HCT116 (cell line): ENCODE data around the gene EIF3F. TPM values are rescaled to one million over a fixed set of nuclear protein-coding genes. Genes with fewer than 3 reads are reported as not detected.

Experiments used
- ATAC-seq: fragments of 200-7000 bp; cut with Tn5 transposase; 2 replicates; pipeline ENCODE4 v1.9.1; 2020; ENCODE audit warnings: mild to moderate bottlenecking, moderate library complexity
- BruUV-seq: library from RNA; stranded (reverse); fragments of 400-500 nt; replicated peaks from 2 replicates; lab custom pipeline; 2021; lab: Mats Ljungman, UMichigan
- CTCF ChIA-PET: fragments of 300-600 bp; sonication (Branson Sonifier 250); formaldehyde crosslinking; loops from one replicate; lab custom pipeline; 2021; ENCODE audit warnings: antibody characterized with exemption; lab: Charles Lee
- POLR2A ChIA-PET: fragments of 300-600, 350-600 bp; sonication (Branson Sonifier 250); formaldehyde crosslinking; loops from one replicate; lab custom pipeline; 2021; ENCODE audit warnings: antibody characterized with exemption; lab: Charles Lee
- RAD21 ChIA-PET, 2 experiments: fragments of 300-600 bp; sonication (Branson Sonifier 250); formaldehyde crosslinking; loops; one replicate each; lab custom pipeline; 2023; ENCODE audit warnings: low total read pairs in 2 of 2; ENCODE audit not compliant: uncharacterized antibody in 2 of 2, unreplicated experiment in 2 of 2, low non-redundant PET in 1 of 2; lab: Charles Lee
- DNase-seq: peaks from one replicate; pipeline ENCODE4 v3.0.0-alpha.2; 2010; ENCODE audit warnings: low read depth, low spot score
- H2AFZ ChIP-seq: fragments of 200-600 bp; shearing (Covaris generic), sonication (generic); 2 replicates; pipeline ENCODE4 v1.6.1; 2017; ENCODE audit warnings: low read depth, mixed run types, mixed read lengths, antibody characterized with exemption, low read length; ENCODE audit not compliant: poor library complexity, severe bottlenecking
- H3K27ac ChIP-seq: 2 replicates; pipeline ENCODE4 v1.5.1; 2012; ENCODE audit warnings: low read depth, low read length
- H3K27me3 ChIP-seq: fragments of 200-600 bp; sonication (generic); 2 replicates; pipeline ENCODE4 v1.6.1; 2016; ENCODE audit warnings: mixed run types, low read length, mixed read lengths; ENCODE audit not compliant: insufficient read depth
- H3K36me3 ChIP-seq, 2 experiments: fragments of 200-500 bp in 1 of 2; fragments of 200-600 bp in 1 of 2; sonication (Bioruptor generic) in 1 of 2; sonication (generic) in 1 of 2; 2 replicates each; pipeline versions ENCODE4 v1.5.1 to v1.6.1; 2014 to 2016; ENCODE audit warnings: low read length in 2 of 2, inconsistent platforms in 1 of 2, mixed read lengths in 1 of 2, mixed run types in 1 of 2; ENCODE audit not compliant: insufficient read depth in 2 of 2, control insufficient read depth in 1 of 2
- H3K4me1 ChIP-seq, 2 experiments: fragments of 200-600 bp in 1 of 2; sonication (generic) in 1 of 2; 2 replicates each; pipeline versions ENCODE4 v1.5.1 to v1.6.1; 2012 to 2017; ENCODE audit warnings: low read length in 2 of 2, inconsistent platforms in 1 of 2, mild to moderate bottlenecking in 1 of 2, mixed read lengths in 1 of 2, mixed run types in 1 of 2, moderate library complexity in 1 of 2; ENCODE audit not compliant: insufficient read depth in 2 of 2, control insufficient read depth in 1 of 2
- H3K4me2 ChIP-seq: fragments of 200-600 bp; sonication (generic); 2 replicates; pipeline ENCODE4 v1.6.1; 2017; ENCODE audit warnings: mixed run types, low read length, mixed read lengths
- H3K4me3 ChIP-seq, 2 experiments: fragments of 200-600 bp in 1 of 2; sonication (generic) in 1 of 2; replicated peaks in 1 of 2; 2 replicates each; pipeline ENCODE4 v1.5.1; 2011 to 2016; ENCODE audit warnings: low read length in 2 of 2, control low read depth in 1 of 2, low read depth in 1 of 2, mild to moderate bottlenecking in 1 of 2, mixed read lengths in 1 of 2, mixed run types in 1 of 2
- H3K79me2 ChIP-seq: fragments of 200-600 bp; sonication (generic); 2 replicates; pipeline ENCODE4 v1.6.1; 2017; ENCODE audit warnings: mild to moderate bottlenecking, mixed run types, low read length, moderate library complexity, mixed read lengths; ENCODE audit not compliant: insufficient read depth
- H3K9ac ChIP-seq: fragments of 200-600 bp; sonication (generic); 2 replicates; pipeline ENCODE4 v1.6.1; 2016; ENCODE audit warnings: low read length, mixed read lengths
- H3K9me2 ChIP-seq: fragments of 200-600 bp; sonication (generic), shearing (Covaris generic); 2 replicates; pipeline ENCODE4 v1.6.1; 2017; ENCODE audit warnings: mixed run types, mild to moderate bottlenecking, moderate library complexity; ENCODE audit not compliant: insufficient read depth
- H3K9me3 ChIP-seq, 2 experiments: fragments of 200-500 bp in 1 of 2; fragments of 200-600 bp in 1 of 2; sonication (Bioruptor generic) in 1 of 2; sonication (generic) in 1 of 2; 2 replicates each; pipeline ENCODE4 v1.6.1; 2014 to 2017; ENCODE audit warnings: low read length in 2 of 2, mixed read lengths in 2 of 2, inconsistent platforms in 1 of 2, low read depth in 1 of 2, mild to moderate bottlenecking in 1 of 2, mixed run types in 1 of 2, moderate library complexity in 1 of 2; ENCODE audit not compliant: control insufficient read depth in 1 of 2, insufficient read depth in 1 of 2
- H4K20me1 ChIP-seq: fragments of 200-600 bp; sonication (generic), shearing (Covaris generic); 2 replicates; pipeline ENCODE4 v1.6.1; 2017; ENCODE audit warnings: mixed run types, mild to moderate bottlenecking, moderate library complexity; ENCODE audit not compliant: insufficient read depth
- ATF3 ChIP-seq: IDR thresholded peaks from 2 replicates; pipeline ENCODE4 v1.6.1; 2012
- CBX3 ChIP-seq: IDR thresholded peaks from 2 replicates; pipeline ENCODE4 v1.6.1; 2012; ENCODE audit warnings: low read depth
- EZH2 ChIP-seq: fragments of 200-600 bp; sonication (generic); IDR thresholded peaks from 2 replicates; pipeline ENCODE4 v1.6.1; 2017; ENCODE audit warnings: antibody characterized with exemption, mixed run types
- EZH2phosphoT487 ChIP-seq: fragments of 200-600 bp; IDR thresholded peaks from 2 replicates; pipeline ENCODE4 v1.6.1; 2018; ENCODE audit warnings: antibody characterized with exemption, borderline replicate concordance
- FOSL1 ChIP-seq: IDR thresholded peaks from 2 replicates; pipeline ENCODE4 v1.6.1; 2012; ENCODE audit warnings: low read depth
- POLR2A ChIP-seq: IDR thresholded peaks from 2 replicates; pipeline ENCODE4 v1.7.0; 2011; ENCODE audit warnings: borderline replicate concordance; ENCODE audit not compliant: insufficient read depth, insufficient read length; ENCODE audit errors: extremely low read depth
- RAD21 ChIP-seq: IDR thresholded peaks from 2 replicates; pipeline ENCODE4 v1.6.1; 2012; ENCODE audit warnings: low read depth, mild to moderate bottlenecking
- REST ChIP-seq: IDR thresholded peaks from 2 replicates; pipeline ENCODE4 v1.6.1; 2012; ENCODE audit warnings: low read depth
- SIN3A ChIP-seq: IDR thresholded peaks from 2 replicates; pipeline ENCODE4 v1.6.1; 2012; ENCODE audit warnings: low read depth
- SP1 ChIP-seq: IDR thresholded peaks from 2 replicates; pipeline ENCODE4 v1.6.1; 2012; ENCODE audit warnings: low read depth
- SRF ChIP-seq: IDR thresholded peaks from 2 replicates; pipeline ENCODE4 v1.6.1; 2012; ENCODE audit warnings: low read depth
- TCF7L2 ChIP-seq: IDR thresholded peaks from 2 replicates; pipeline ENCODE4 v1.7.0; 2011; ENCODE audit warnings: borderline replicate concordance, inconsistent platforms; ENCODE audit not compliant: insufficient read depth, insufficient read length; ENCODE audit errors: extremely low read depth
- ZFX ChIP-seq: fragments of 450-650 bp; IDR thresholded peaks from 2 replicates; pipeline ENCODE4 v1.6.1; 2017
- ZNF274 ChIP-seq: fragments of 200-500 bp; sonication (Bioruptor generic); IDR thresholded peaks from 2 replicates; pipeline ENCODE4 v1.6.1; 2014; ENCODE audit warnings: mild to moderate bottlenecking, low read depth, low read length, inconsistent platforms
- intact Hi-C: fragments of 100-400 bp; cut with micrococcal nuclease; formaldehyde crosslinking; loops from 2 replicates; pipeline ENCODE4 v1.10.0; 2022
- total RNA-seq: library from RNA; stranded (reverse); gene quantifications from one replicate; pipeline ENCODE4 v1.2.1, GENCODE V29; 2021; ENCODE audit not compliant: unreplicated experiment

The EIF3F gene
- total RNA-seq, 1 experiment from 2014 or later = 313 TPM

- TF ChIP-seq SRF (no peak), REST (no peak), EZH2 (no peak), RAD21 (no peak)
Observed at GRCh38 chr11:7969756-7970646, 17.1 kb upstream of the EIF3F start (continued).

GRCh38 chr11:7971846-7972245 is 15.3 kb upstream of the EIF3F start:
- intact Hi-C loops = no loop called here
- Histone ChIP-seq H3K79me2 (no peaks in the 10 kb centered on the region), H3K36me3 (no peaks in the 10 kb centered on the region), H3K9me2 (no peaks in the 10 kb centered on the region), H3K4me3 (no peak overlapping the region), H3K4me1 (no peaks in the 10 kb centered on the region), H2AFZ (no peak overlapping the region)
- no TSS peak for BruUV-seq
- TF ChIP-seq SIN3A = no peak
- TF ChIP-seq SRF = no peak
- no peak for TF ChIP-seq ZFX
- no peak for TF ChIP-seq POLR2A
- no peak for TF ChIP-seq ZNF274
- TF ChIP-seq CBX3 = no peak
- no peak for TF ChIP-seq EZH2phosphoT487
- no peak for TF ChIP-seq SP1
- no peak for TF ChIP-seq EZH2
- no peak for TF ChIP-seq FOSL1
- TF ChIP-seq ATF3 = no peak
- TF ChIP-seq TCF7L2 = no peak
- TF ChIP-seq, all 23 proteins: peak for 0
- no peak overlapping the region for H3K4me2 ChIP-seq
- peaks cover 34% of the 10 kb centered on the region; the same call in 1 of the 2 replicates for H3K27me3 ChIP-seq
- CTCF ChIA-PET = no interaction called here
- RAD21 ChIA-PET = no interaction called here
- no peaks in the 10 kb centered on the region for H4K20me1 ChIP-seq
- no peak overlapping the region for H3K27ac ChIP-seq
- H3K9me3 ChIP-seq = no peaks in the 10 kb centered on the region
- H3K9ac ChIP-seq = no peak overlapping the region
- ATAC-seq (no peak), DNase-seq (no peak)
- POLR2A ChIA-PET = no interaction called here
